GM12878 (cell line): ENCODE results near the gene SNAP47. TPM values are rescaled to one million over a fixed set of nuclear protein-coding genes. Genes with fewer than 3 reads are reported as not detected.
A peak's percentile ranks its signal among the peaks of the same experiment; 100 is the strongest.

Experiments
- ATAC-seq: fragments of 200-7000 bp; cut with Tn5 transposase; 3 replicates; pipeline ENCODE4 v1.9.1; 2020; ENCODE audit warnings: mild to moderate bottlenecking, moderate library complexity
- BruUV-seq: library from RNA; stranded (reverse); fragments of 400-500 nt; replicated peaks from 2 replicates; lab custom pipeline; 2021; lab: Mats Ljungman, UMichigan
- CTCF ChIA-PET: fragments of 300-600 bp; sonication (Branson Sonifier 250); formaldehyde crosslinking; extraction: SDS; loops from one replicate; lab custom pipeline; 2021; ENCODE audit warnings: inconsistent platforms; lab: Yijun Ruan, JAX
- POLR2A ChIA-PET: fragments of 350-600 bp; formaldehyde crosslinking; extraction: SDS; loops from one replicate; lab custom pipeline; 2021; ENCODE audit warnings: inconsistent platforms; lab: Charles Lee
- RAD21 ChIA-PET: fragments of 300-600 bp; sonication (Branson Sonifier 250); formaldehyde crosslinking; loops from one replicate; lab custom pipeline; 2023; ENCODE audit warnings: antibody characterized with exemption; ENCODE audit not compliant: unreplicated experiment; lab: Charles Lee
- SMC1A ChIA-PET: fragments of 300-600 bp; sonication (Branson Sonifier 250); formaldehyde crosslinking; loops from one replicate; lab custom pipeline; 2023; ENCODE audit not compliant: unreplicated experiment, uncharacterized antibody; lab: Charles Lee
- DNase-seq: peaks from one replicate; pipeline ENCODE4 v3.0.0-alpha.2; 2011; ENCODE audit warnings: low read depth, low spot score
- FAIRE-seq: peaks from 3 replicates; lab custom pipeline; 2011; peaks lifted over from hg19 to GRCh38; lab: Jason Lieb, UNC
- H2AFZ ChIP-seq: 2 replicates; pipeline ENCODE4 v1.6.0; 2011; ENCODE audit warnings: low read depth, low read length, control low read depth; ENCODE audit not compliant: control insufficient read depth
- H3K27ac ChIP-seq: 2 replicates; pipeline ENCODE4 v1.5.1; 2011; ENCODE audit warnings: control low read depth; ENCODE audit not compliant: control insufficient read depth, insufficient read depth
- H3K27me3 ChIP-seq, 2 experiments: replicated peaks in 1 of 2; 2 replicates each; pipeline versions ENCODE4 v1.6.0 to v1.6.1; 2011; ENCODE audit warnings: low read length in 1 of 2; ENCODE audit not compliant: control insufficient read depth in 2 of 2, insufficient read depth in 2 of 2
- H3K36me3 ChIP-seq, 2 experiments: 2 replicates each; pipeline ENCODE4 v1.5.1; 2011; ENCODE audit warnings: low read length in 1 of 2; ENCODE audit not compliant: control insufficient read depth in 2 of 2, insufficient read depth in 2 of 2
- H3K4me1 ChIP-seq: 2 replicates; pipeline ENCODE4 v1.6.1; 2011; ENCODE audit warnings: mild to moderate bottlenecking, low read length, moderate library complexity, mixed read lengths; ENCODE audit not compliant: control insufficient read depth, insufficient read depth
- H3K4me2 ChIP-seq: 2 replicates; pipeline ENCODE4 v1.6.0; 2011; ENCODE audit warnings: control low read depth; ENCODE audit not compliant: control insufficient read depth, insufficient read depth
- H3K4me3 ChIP-seq: fragments of 200-600 bp; sonication (generic); 2 replicates; pipeline ENCODE4 v1.5.1; 2016
- H3K79me2 ChIP-seq: 2 replicates; pipeline ENCODE4 v1.6.0; 2011; ENCODE audit warnings: low read length; ENCODE audit not compliant: control insufficient read depth, insufficient read depth
- H3K9ac ChIP-seq: 2 replicates; pipeline ENCODE4 v1.8.0; 2011; ENCODE audit warnings: low read length, control low read depth, mixed read lengths; ENCODE audit not compliant: control insufficient read depth, insufficient read depth
- H3K9me3 ChIP-seq: replicated peaks from 3 replicates; pipeline ENCODE4 v1.5.1; 2011; ENCODE audit warnings: mild to moderate bottlenecking, low read length; ENCODE audit not compliant: control insufficient read depth, insufficient read depth
- H4K20me1 ChIP-seq: 2 replicates; pipeline ENCODE4 v1.6.0; 2011; ENCODE audit not compliant: control insufficient read depth, insufficient read depth
- BCL3 ChIP-seq: IDR thresholded peaks from 2 replicates; pipeline ENCODE4 v1.6.1; 2011; ENCODE audit warnings: borderline replicate concordance, low read depth, mild to moderate bottlenecking, moderate library complexity, low read length; ENCODE audit not compliant: insufficient read depth, poor library complexity, severe bottlenecking
- BHLHE40 ChIP-seq, 2 experiments: fragments of 450-650 bp in 1 of 2; IDR thresholded peaks; 2 replicates each; pipeline ENCODE4 v1.6.1; 2011 to 2017; ENCODE audit warnings: low read depth in 2 of 2, borderline replicate concordance in 1 of 2, improper control_type of control experiment in 1 of 2, low read length in 1 of 2, mild to moderate bottlenecking in 1 of 2
- IKZF1 ChIP-seq: fragments of 450-650 bp; conservative IDR thresholded peaks from 2 replicates; pipeline ENCODE4 v1.6.1; 2017; ENCODE audit warnings: antibody characterized with exemption, mild to moderate bottlenecking
- IKZF2 ChIP-seq, 2 experiments: fragments of 450-650 bp; IDR thresholded peaks; 2 replicates each; pipeline ENCODE4 v1.6.1; 2017; ENCODE audit warnings: mild to moderate bottlenecking in 2 of 2, moderate library complexity in 2 of 2
- KLF5 ChIP-seq: fragments of 450-650 bp; IDR thresholded peaks from 2 replicates; pipeline ENCODE4 v1.6.1; 2014; ENCODE audit warnings: mild to moderate bottlenecking; ENCODE audit not compliant: partially characterized antibody
- LARP7 ChIP-seq: fragments of 450-650 bp; IDR thresholded peaks from 2 replicates; pipeline ENCODE4 v1.6.1; 2017; ENCODE audit warnings: mild to moderate bottlenecking
- MTA3 ChIP-seq: IDR thresholded peaks from 2 replicates; pipeline ENCODE4 v1.6.1; 2012; ENCODE audit warnings: low read length, inconsistent platforms, borderline replicate concordance
- PAX5 ChIP-seq: IDR thresholded peaks from 2 replicates; pipeline ENCODE4 v1.6.1; 2011; ENCODE audit warnings: low read depth, low read length, borderline replicate concordance
- POLR2A ChIP-seq: IDR thresholded peaks from 2 replicates; pipeline ENCODE4 v1.6.1; 2011; ENCODE audit warnings: low read depth, mild to moderate bottlenecking, low read length
- POLR2AphosphoS2 ChIP-seq: IDR thresholded peaks from 2 replicates; pipeline ENCODE4 v1.6.1; 2011; ENCODE audit warnings: low read depth, mild to moderate bottlenecking, low read length, improper control_type of control experiment, moderate library complexity
- SIX5 ChIP-seq: IDR thresholded peaks from 2 replicates; pipeline ENCODE4 v1.6.1; 2011; ENCODE audit warnings: mild to moderate bottlenecking, low read depth, low read length, moderate library complexity; ENCODE audit not compliant: severe bottlenecking
- SMARCA5 ChIP-seq: fragments of 450-650 bp; IDR thresholded peaks from 2 replicates; pipeline ENCODE4 v1.6.1; 2017; ENCODE audit warnings: mild to moderate bottlenecking
- STAT3 ChIP-seq: IDR thresholded peaks from 2 replicates; pipeline ENCODE4 v1.6.1; 2011; ENCODE audit warnings: low read depth, low read length, improper control_type of control experiment
- TCF12 ChIP-seq: IDR thresholded peaks from 2 replicates; pipeline ENCODE4 v1.6.1; 2011; ENCODE audit warnings: low read depth, mild to moderate bottlenecking, low read length
- ZNF24 ChIP-seq: fragments of 450-650 bp; IDR thresholded peaks from 2 replicates; pipeline ENCODE4 v1.6.1; 2017; ENCODE audit warnings: antibody characterized with exemption, mild to moderate bottlenecking
- ZNF687 ChIP-seq: fragments of 450-650 bp; IDR thresholded peaks from 2 replicates; pipeline ENCODE4 v1.6.1; 2017; ENCODE audit warnings: mild to moderate bottlenecking, moderate library complexity
- WGBS: methylation state at CpG from one replicate; pipeline ENCODE4 v1.1.6; 2016; ENCODE audit warnings: low lambda C conversion rate; ENCODE audit not compliant: insufficient replicate concordance, insufficient coverage; ENCODE audit errors: missing lambda C conversion rate; 5-methylcytosine and 5-hydroxymethylcytosine counted together
- in situ Hi-C: fragments of 300-500 bp; cut with MboI; formaldehyde crosslinking; loops from 9 replicates; pipeline ENCODE4 v1.14.3; 2018; ENCODE audit warnings: mixed read lengths
- intact Hi-C: fragments of 100-400 bp; cut with micrococcal nuclease; formaldehyde crosslinking; loops from one replicate; pipeline ENCODE4 v1.14.2; 2022; ENCODE audit not compliant: unreplicated experiment
- polyA plus RNA-seq, 11 experiments: library from polyadenylated mRNA; depleted of rRNA in 4 of 11; unstranded in 6 of 11; stranded (reverse) in 5 of 11; fragments of >200 nt; fragmentation: Nextera tagmentation in 4 of 11; fragmentation: Illumina TruSeq in 1 of 11; extraction: Ambion mirVana in 4 of 11; extraction: Trizol in 1 of 11; gene quantifications; 1 replicate in 1 of 11; 2 replicates in 10 of 11; pipeline versions ENCODE4 v1.2.1 to v1.2.3, GENCODE V29; 2011 to 2016; ENCODE audit warnings: inconsistent platforms in 2 of 11, missing spikeins in 2 of 11, low read depth in 1 of 11
- total RNA-seq, 4 experiments: library from RNA; depleted of rRNA in 3 of 4; stranded (reverse); fragments of >200 nt in 3 of 4; fragmentation: Illumina TruSeq in 1 of 4; extraction: Trizol in 1 of 4; gene quantifications; 2 replicates each; pipeline versions ENCODE4 v1.2.1 to v1.2.3, GENCODE V29; 2013 to 2021

The SNAP47 gene
- total and polyA plus RNA-seq, 10 of the 15 experiments (the other 5 are each of a cell fraction or from before 2014, with no cell fraction given): 1.3 to 39.6 (median 25.2) TPM

- intact Hi-C loops (loop anchor here (5.0 to 10.0 kb wide), 2 partner anchors 166 to 243 kb away; partner anchors contain the start of gene ZNF678), in situ Hi-C loops (no loop called here)
- no peaks in the 10 kb centered on the region for H4K20me1 ChIP-seq
- H2AFZ ChIP-seq: peak overlapping the region; percentile 57
- FAIRE-seq (no peak), ATAC-seq (peak; percentile 79), DNase-seq (peak; percentile 24)
- ChIA-PET CTCF (interaction anchor here (0.8 kb wide), 1 partner anchor 91 kb away, joined by 4 read pairs; no protein-coding TSS in a partner anchor), POLR2A (no interaction called here), RAD21 (no interaction called here), SMC1A (no interaction called here)
- BruUV-seq: no TSS peak
- peaks cover 0 to 6% of the 10 kb centered on the region in 2 experiments; a peak in 3 of 4 replicates for H3K36me3 ChIP-seq
- peak overlapping the region; percentile 68 for H3K4me3 ChIP-seq
- H3K27ac ChIP-seq: peak overlapping the region; percentile 33; the same call in 1 of the 2 replicates
- 1% methylated on average over 37 of the region's 51 CpGs for WGBS
- H3K9me3 ChIP-seq: peaks cover 3% of the 10 kb centered on the region; the same call in 2 of the 3 replicates
- H3K4me1 ChIP-seq: peaks cover 14% of the 10 kb centered on the region
- H3K9ac ChIP-seq: peak overlapping the region; percentile 55; the same call in 1 of the 2 replicates
- H3K4me2 ChIP-seq: peak overlapping the region; percentile 89
- no peaks in the 10 kb centered on the region for H3K79me2 ChIP-seq
- H3K27me3 ChIP-seq: no peaks in the 10 kb centered on the region
- TF ChIP-seq BCL3 (peak; percentile 31), LARP7 (0 out of 2 replicates have a peak, but pooled peaks have one; percentile 27), SMARCA5 (0 out of 2 replicates have a peak, but pooled peaks have one; percentile 20), POLR2A (peak; percentile 59), MTA3 (no peak), TCF12 (0 out of 2 replicates have a peak, but pooled peaks have one; percentile 29), IKZF1 (0 out of 2 replicates have a peak, but pooled peaks have one; percentile 35), PAX5 (peak; percentile 37; the same call in 1 of the 2 replicates), ZNF687 (0 out of 2 replicates have a peak, but pooled peaks have one; percentile 25), IKZF2 (IDR thresholded peaks at IDR 0.05) (peak in 1 of 2 experiments; percentile 36; a peak in 1 of 4 replicates), BHLHE40 (IDR thresholded peaks at IDR 0.05; ENCODE audit: borderline replicate concordance in 1 of 2, low read depth in 2 of 2, low read length in 1 of 2) (peak in 1 of 2 experiments; percentile 38; a peak in 1 of 4 replicates), KLF5 (no peak), SIX5 (no peak), STAT3 (no peak), POLR2AphosphoS2 (peak; percentile 64; the same call in 1 of the 2 replicates), ZNF24 (no peak)
Measured at GRCh38 chr1:227728059-227728891, 7.0 kb upstream of the SNAP47 start.
